Measurements from ENCODE around the gene DNAH14.

Gene DNAH14

DNA sequence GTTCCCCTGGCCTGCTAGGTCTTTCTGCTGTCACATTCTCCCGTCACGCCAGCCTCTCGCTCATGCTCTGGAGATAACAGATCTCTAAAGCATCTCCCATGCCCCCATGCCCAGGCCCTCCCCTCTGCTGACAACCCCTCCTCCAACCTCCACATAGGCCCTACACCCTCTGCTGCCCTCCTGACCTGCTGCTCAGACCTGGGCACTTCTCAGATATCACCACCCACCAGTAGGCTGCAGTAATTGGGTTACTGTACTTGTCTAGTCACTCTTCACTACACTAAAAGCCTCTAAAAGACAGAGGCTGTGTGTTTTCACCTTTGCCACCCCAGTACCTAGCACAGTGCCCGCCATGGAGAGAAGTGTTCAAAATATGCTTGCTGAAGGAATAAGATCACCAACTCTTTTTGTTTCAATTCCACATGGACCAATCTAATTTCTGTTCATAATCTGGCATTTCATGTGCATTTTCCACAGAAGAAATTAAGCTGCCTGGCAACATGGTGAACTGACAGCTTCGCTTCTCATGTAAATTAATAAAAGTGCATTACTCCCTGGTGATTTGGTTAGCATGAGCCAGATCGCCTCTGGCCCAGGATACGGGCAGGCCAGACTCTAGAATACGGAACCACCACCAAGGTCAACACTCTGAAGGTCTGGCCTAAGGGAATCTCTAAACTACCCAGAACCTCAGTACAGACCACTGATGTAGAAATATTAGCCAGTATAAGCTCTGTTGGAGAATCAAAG is 477.7 kb downstream of the DNAH14 start:
- WGBS, 2 experiments: 96 to 97% methylated on average over 8 of the region's 8 CpGs
- H3K27me3 ChIP-seq (ENCODE audit: control insufficient read depth, insufficient read depth, low read length, poor library complexity, severe bottlenecking): no peaks in the 10 kb centered on the region
- peaks cover 21% of the 10 kb centered on the region for H3K36me3 ChIP-seq (ENCODE audit: control insufficient read depth, insufficient read depth, low read length)
- H3K4me3 ChIP-seq (ENCODE audit: insufficient read depth, low read depth, low read length): no peak overlapping the region
- H3K4me1 ChIP-seq (ENCODE audit: control insufficient read depth, insufficient read depth, low read length): no peaks in the 10 kb centered on the region
- H3K27ac ChIP-seq (ENCODE audit: insufficient read depth, low read depth, low read length, poor library complexity, severe bottlenecking): no peak overlapping the region
- no peaks in the 10 kb centered on the region for H3K9me3 ChIP-seq (ENCODE audit: control insufficient read depth, low read length)

DNA sequence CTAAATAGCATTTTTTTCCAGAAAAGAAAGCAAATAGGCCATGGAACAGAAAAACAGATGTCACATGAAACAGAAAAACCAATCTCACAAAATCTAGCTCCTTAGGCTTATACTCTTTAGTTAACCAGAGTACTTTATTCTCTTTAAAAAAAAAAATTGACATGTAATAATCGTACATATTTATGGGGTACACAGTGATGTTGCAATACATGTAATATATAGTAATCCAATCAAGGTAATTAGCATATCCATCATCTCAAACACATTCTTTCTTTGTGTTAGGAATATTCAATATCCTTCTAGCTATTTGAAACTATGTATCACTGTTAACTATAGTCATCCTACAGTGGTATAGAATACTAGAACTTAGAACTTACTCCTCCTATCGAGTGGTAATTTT is 478.3 kb downstream of the DNAH14 start:
- Histone ChIP-seq H3K27me3 (ENCODE audit: control insufficient read depth, insufficient read depth, low read length, poor library complexity, severe bottlenecking) (no peaks in the 10 kb centered on the region), H3K4me1 (ENCODE audit: control insufficient read depth, insufficient read depth, low read length) (no peaks in the 10 kb centered on the region), H3K9me3 (ENCODE audit: control insufficient read depth, low read length) (no peaks in the 10 kb centered on the region), H3K36me3 (ENCODE audit: control insufficient read depth, insufficient read depth, low read length) (peaks cover 19% of the 10 kb centered on the region), H3K4me3 (ENCODE audit: insufficient read depth, low read depth, low read length) (no peak overlapping the region), H3K27ac (ENCODE audit: insufficient read depth, low read depth, low read length, poor library complexity, severe bottlenecking) (no peak overlapping the region)
- WGBS, 2 experiments: 84 to 92% methylated on average over 1 of the region's 2 CpGs

DNA sequence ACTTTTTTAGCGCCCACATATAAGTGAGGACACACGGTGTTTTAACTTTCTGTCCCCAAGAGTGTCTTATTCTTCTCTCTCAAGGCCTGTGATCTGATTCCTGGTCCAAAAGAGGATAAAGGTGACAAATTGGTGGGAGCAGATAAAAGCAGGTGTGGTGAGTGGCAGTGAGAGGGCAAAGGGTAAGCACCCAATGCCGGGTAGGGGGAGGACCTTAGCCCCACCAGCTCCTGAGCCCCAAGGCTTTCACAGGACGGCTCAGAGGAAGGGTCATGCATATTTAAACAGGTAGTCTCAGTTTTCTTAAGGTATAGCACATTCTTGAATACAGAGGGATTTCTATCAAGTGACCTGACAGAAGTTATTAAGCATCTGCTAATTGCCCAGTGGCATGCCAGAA is 478.8 kb downstream of the DNAH14 start:
- H3K4me3 ChIP-seq (ENCODE audit: insufficient read depth, low read depth, low read length): no peak overlapping the region
- H3K27ac ChIP-seq (ENCODE audit: insufficient read depth, low read depth, low read length, poor library complexity, severe bottlenecking): no peak overlapping the region
- WGBS, 2 experiments: 82 to 84% methylated on average over 4 of the region's 4 CpGs
- peaks cover 14% of the 10 kb centered on the region for H3K36me3 ChIP-seq (ENCODE audit: control insufficient read depth, insufficient read depth, low read length)
- H3K9me3 ChIP-seq (ENCODE audit: control insufficient read depth, low read length): no peaks in the 10 kb centered on the region
- no peaks in the 10 kb centered on the region for H3K27me3 ChIP-seq (ENCODE audit: control insufficient read depth, insufficient read depth, low read length, poor library complexity, severe bottlenecking)
- H3K4me1 ChIP-seq (ENCODE audit: control insufficient read depth, insufficient read depth, low read length): no peaks in the 10 kb centered on the region

DNA sequence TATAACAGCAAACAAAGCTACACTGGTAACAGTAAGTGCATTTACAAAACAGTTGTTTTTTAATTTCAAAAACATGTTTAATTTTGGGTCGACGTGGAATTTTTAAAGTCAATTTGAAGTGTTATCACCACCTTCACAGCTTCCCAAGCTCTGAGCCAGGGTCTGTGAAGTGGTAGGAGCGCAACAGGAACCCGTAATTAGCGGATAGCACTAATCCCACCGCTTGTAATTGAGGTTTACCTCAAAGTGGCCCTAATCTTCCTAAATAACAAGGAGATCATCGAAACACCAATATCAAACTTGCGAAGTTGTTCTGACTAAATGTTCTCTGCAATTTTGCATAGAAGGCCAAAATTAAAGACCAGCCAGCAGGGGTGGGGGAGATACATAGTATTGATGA is 479.6 kb downstream of the DNAH14 start:
- Histone ChIP-seq H3K4me3 (ENCODE audit: insufficient read depth, low read depth, low read length) (no peak overlapping the region), H3K4me1 (ENCODE audit: control insufficient read depth, insufficient read depth, low read length) (no peaks in the 10 kb centered on the region), H3K27me3 (ENCODE audit: control insufficient read depth, insufficient read depth, low read length, poor library complexity, severe bottlenecking) (no peaks in the 10 kb centered on the region), H3K27ac (ENCODE audit: insufficient read depth, low read depth, low read length, poor library complexity, severe bottlenecking) (no peak overlapping the region), H3K9me3 (ENCODE audit: control insufficient read depth, low read length) (no peaks in the 10 kb centered on the region), H3K36me3 (ENCODE audit: control insufficient read depth, insufficient read depth, low read length) (peaks cover 12% of the 10 kb centered on the region)
- WGBS, 2 experiments: 93% methylated on average over 8 of the region's 8 CpGs

DNA sequence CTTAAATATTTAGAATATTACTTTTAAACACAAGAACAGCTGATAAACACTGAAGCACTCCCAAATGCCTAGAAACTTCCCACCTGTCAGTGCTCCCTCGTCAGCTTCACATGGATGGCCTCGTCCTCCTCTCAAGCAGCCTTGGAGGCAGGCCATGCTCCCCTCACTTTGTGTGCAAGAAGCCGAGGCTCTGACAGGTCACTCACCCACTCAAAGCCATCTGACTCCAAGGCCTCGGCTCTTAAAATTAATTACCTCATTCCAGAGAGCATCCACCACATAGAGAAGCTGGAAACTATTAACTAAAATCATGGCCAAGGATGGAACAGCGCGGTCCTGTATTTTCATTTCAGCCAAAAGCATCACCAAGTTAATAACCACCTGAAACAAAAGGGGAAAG is 480.6 kb downstream of the DNAH14 start:
- no peaks in the 10 kb centered on the region for H3K27me3 ChIP-seq (ENCODE audit: control insufficient read depth, insufficient read depth, low read length, poor library complexity, severe bottlenecking)
- H3K4me3 ChIP-seq (ENCODE audit: insufficient read depth, low read depth, low read length): no peak overlapping the region
- 87 to 93% methylated on average over 6 of the region's 6 CpGs for WGBS, 2 experiments
- peaks cover 12% of the 10 kb centered on the region for H3K36me3 ChIP-seq (ENCODE audit: control insufficient read depth, insufficient read depth, low read length)
- no peak overlapping the region for H3K27ac ChIP-seq (ENCODE audit: insufficient read depth, low read depth, low read length, poor library complexity, severe bottlenecking)
- no peaks in the 10 kb centered on the region for H3K9me3 ChIP-seq (ENCODE audit: control insufficient read depth, low read length)
- no peaks in the 10 kb centered on the region for H3K4me1 ChIP-seq (ENCODE audit: control insufficient read depth, insufficient read depth, low read length)

DNA sequence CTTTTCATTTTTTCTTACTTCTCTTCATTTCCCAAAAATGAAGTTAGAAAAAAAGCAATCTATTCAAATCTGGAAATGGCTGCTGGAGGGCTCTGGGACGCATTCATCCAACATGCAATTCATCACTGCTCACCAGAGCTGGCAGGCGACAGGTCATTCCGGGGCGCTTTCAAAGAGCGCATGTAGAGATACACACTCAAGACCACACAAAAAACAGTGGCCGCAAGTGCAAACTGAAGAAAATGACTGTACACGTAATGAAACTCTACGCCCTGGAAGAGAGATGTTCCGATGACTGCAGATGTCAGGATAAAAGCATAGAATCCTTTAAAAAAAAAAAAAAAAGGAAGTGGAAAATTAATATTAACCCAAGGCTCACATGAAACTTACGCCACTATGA is 482.8 kb downstream of the DNAH14 start:
- Histone ChIP-seq H3K36me3 (ENCODE audit: control insufficient read depth, insufficient read depth, low read length) (peaks cover 11% of the 10 kb centered on the region), H3K4me1 (ENCODE audit: control insufficient read depth, insufficient read depth, low read length) (no peaks in the 10 kb centered on the region), H3K4me3 (ENCODE audit: insufficient read depth, low read depth, low read length) (no peak overlapping the region), H3K27me3 (ENCODE audit: control insufficient read depth, insufficient read depth, low read length, poor library complexity, severe bottlenecking) (no peaks in the 10 kb centered on the region), H3K9me3 (ENCODE audit: control insufficient read depth, low read length) (no peaks in the 10 kb centered on the region), H3K27ac (ENCODE audit: insufficient read depth, low read depth, low read length, poor library complexity, severe bottlenecking) (no peak overlapping the region)
- WGBS, 2 experiments: 95 to 96% methylated on average over 9 to 10 of the region's 10 CpGs

DNA sequence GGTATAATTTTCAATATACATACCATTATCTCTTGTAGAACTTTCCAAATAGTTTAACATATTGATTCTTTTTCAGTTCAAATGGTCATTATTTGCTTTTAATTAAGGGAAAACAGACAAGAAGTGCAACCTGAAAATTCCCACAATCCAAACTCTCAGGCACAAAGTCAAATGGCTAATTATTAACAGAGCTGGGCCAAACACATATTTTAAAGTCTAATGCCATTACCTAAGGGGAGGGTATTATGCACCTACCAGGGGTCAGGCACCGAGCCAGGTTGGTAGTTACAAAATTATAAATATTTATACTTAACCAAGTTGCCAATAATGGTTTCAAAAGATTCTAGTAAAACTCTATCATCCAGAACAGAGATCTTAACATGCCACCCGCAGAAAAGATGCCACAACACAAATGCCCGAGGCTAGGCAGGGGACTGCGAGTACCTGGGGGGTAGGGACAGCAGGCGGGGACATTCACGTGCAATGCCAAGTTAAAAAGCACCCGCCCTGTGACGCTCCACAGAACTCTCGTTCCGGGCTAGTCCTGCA is 483.4 kb downstream of the DNAH14 start:
- Histone ChIP-seq H3K4me1 (ENCODE audit: control insufficient read depth, insufficient read depth, low read length) (no peaks in the 10 kb centered on the region), H3K4me3 (ENCODE audit: insufficient read depth, low read depth, low read length) (no peak overlapping the region), H3K27me3 (ENCODE audit: control insufficient read depth, insufficient read depth, low read length, poor library complexity, severe bottlenecking) (no peaks in the 10 kb centered on the region), H3K36me3 (ENCODE audit: control insufficient read depth, insufficient read depth, low read length) (peaks cover 17% of the 10 kb centered on the region), H3K9me3 (ENCODE audit: control insufficient read depth, low read length) (no peaks in the 10 kb centered on the region), H3K27ac (ENCODE audit: insufficient read depth, low read depth, low read length, poor library complexity, severe bottlenecking) (no peak overlapping the region)
- 94 to 97% methylated on average over 9 of the region's 10 CpGs for WGBS, 2 experiments

DNA sequence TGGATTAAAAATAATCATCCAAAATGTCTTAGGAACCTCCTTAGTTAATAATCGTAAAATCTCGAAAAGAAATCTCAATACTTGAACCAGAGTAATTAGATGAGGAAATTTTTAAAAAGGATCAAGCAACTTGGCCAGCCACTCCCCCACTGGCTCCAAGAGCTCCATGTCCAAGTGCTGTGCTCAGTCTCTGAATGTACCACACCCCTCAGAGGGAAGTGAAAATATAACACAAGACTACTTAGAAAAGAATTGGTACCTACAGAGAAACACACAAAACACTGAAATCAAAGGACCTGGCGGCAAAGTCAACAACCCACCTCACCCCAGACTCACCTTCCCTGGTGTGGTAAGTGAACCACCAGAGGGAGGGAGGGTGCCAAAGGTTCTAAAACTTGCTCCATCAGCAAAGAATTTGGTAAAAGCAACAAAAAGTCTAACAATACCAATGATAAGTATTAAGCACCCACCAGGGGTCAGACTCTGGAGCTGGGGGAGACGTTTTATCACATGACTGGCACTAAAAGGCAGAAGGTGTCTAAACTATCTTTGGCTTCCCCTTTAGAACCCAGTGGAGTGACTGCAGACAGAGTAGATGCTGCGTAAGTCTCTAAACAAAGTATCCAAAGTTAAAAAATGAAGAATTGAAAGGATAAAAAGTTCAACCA is 484.4 kb downstream of the DNAH14 start:
- 94 to 98% methylated on average over 4 to 5 of the region's 5 CpGs for WGBS, 2 experiments
- H3K4me1 ChIP-seq (ENCODE audit: control insufficient read depth, insufficient read depth, low read length): no peaks in the 10 kb centered on the region
- no peaks in the 10 kb centered on the region for H3K27me3 ChIP-seq (ENCODE audit: control insufficient read depth, insufficient read depth, low read length, poor library complexity, severe bottlenecking)
- H3K36me3 ChIP-seq (ENCODE audit: control insufficient read depth, insufficient read depth, low read length): peaks cover 22% of the 10 kb centered on the region
- H3K27ac ChIP-seq (ENCODE audit: insufficient read depth, low read depth, low read length, poor library complexity, severe bottlenecking): no peak overlapping the region
- H3K9me3 ChIP-seq (ENCODE audit: control insufficient read depth, low read length): no peaks in the 10 kb centered on the region
- H3K4me3 ChIP-seq (ENCODE audit: insufficient read depth, low read depth, low read length): no peak overlapping the region

DNA sequence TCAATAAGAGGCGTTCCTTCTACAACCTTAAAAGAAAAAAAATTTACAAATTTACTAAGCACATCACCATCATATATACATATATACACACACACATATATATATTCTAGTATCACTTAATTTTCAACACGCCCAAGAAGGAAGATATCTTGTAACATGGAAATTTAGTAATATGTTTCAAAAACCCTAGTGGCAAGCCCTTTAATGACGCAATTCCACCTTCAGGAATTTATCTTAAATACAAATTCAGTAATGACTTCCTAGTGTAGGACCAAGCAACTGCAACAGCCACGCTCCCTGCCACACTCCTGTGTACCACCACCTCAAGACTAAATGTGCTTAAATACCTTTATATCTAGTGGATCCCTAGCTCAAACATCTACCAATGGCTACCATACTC is 485.8 kb downstream of the DNAH14 start:
- no peaks in the 10 kb centered on the region for H3K9me3 ChIP-seq (ENCODE audit: control insufficient read depth, low read length)
- no peak overlapping the region for H3K4me3 ChIP-seq (ENCODE audit: insufficient read depth, low read depth, low read length)
- WGBS, 2 experiments: 89 to 92% methylated on average over 3 to 4 of the region's 4 CpGs
- H3K36me3 ChIP-seq (ENCODE audit: control insufficient read depth, insufficient read depth, low read length): peaks cover 35% of the 10 kb centered on the region
- H3K27ac ChIP-seq (ENCODE audit: insufficient read depth, low read depth, low read length, poor library complexity, severe bottlenecking): no peak overlapping the region
- no peaks in the 10 kb centered on the region for H3K27me3 ChIP-seq (ENCODE audit: control insufficient read depth, insufficient read depth, low read length, poor library complexity, severe bottlenecking)
- no peaks in the 10 kb centered on the region for H3K4me1 ChIP-seq (ENCODE audit: control insufficient read depth, insufficient read depth, low read length)

DNA sequence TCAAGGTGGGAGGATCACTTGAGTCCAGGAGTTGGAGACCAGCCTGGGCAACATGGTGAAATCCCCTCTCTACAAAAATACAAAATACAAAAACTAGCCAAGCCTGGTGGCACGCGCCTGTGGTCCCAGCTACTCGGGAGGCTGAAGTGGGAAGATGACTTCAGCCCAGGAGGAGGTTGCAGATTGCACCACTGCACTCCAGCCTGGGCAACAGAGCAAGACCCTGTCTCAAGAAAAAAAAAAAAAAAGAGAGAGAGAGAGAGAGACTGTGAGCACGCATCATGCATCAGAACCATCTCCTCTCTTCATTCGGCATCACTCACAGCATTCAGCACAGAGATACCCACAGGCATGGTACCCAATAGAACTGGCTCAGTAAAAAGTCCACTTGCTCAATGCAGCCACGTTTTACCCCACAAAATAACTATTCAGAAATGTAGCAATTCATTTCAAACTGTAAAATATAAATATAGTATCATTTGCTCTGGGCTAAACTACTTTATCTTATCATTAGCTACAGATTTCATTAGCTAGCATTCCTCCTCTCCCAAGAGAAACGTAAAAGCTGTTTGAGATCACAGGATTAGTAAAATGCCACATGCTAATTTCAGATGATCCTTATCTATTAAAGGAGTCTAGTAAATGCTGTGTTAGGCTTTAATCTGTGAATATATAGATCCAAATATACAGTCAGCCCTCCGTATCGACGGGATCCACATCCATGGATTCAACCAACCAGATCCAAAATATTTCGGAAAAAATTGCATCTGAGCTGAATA is 486.7 kb downstream of the DNAH14 start:
- WGBS, 2 experiments: 92 to 93% methylated on average over 9 to 11 of the region's 11 CpGs
- Histone ChIP-seq H3K27me3 (ENCODE audit: control insufficient read depth, insufficient read depth, low read length, poor library complexity, severe bottlenecking) (no peaks in the 10 kb centered on the region), H3K4me3 (ENCODE audit: insufficient read depth, low read depth, low read length) (no peak overlapping the region), H3K4me1 (ENCODE audit: control insufficient read depth, insufficient read depth, low read length) (no peaks in the 10 kb centered on the region), H3K36me3 (ENCODE audit: control insufficient read depth, insufficient read depth, low read length) (peaks cover 36% of the 10 kb centered on the region), H3K9me3 (ENCODE audit: control insufficient read depth, low read length) (no peaks in the 10 kb centered on the region), H3K27ac (ENCODE audit: insufficient read depth, low read depth, low read length, poor library complexity, severe bottlenecking) (no peak overlapping the region)
